Fibroblast of lung (primary cell): Measurements from ENCODE around the gene FDX1. TPM values are rescaled to one million over a fixed set of nuclear protein-coding genes. Genes with fewer than 3 reads are reported as not detected.

Source experiments
- DNase-seq, 2 donors: peaks; one replicate each; pipeline versions ENCODE4 v3.0.0 to v3.0.0-alpha.2; 2010; ENCODE audit warnings: low read depth in 2 of 2
- H2AFZ ChIP-seq: 2 replicates; pipeline ENCODE4 v1.5.1; 2012; ENCODE audit warnings: low read length, control low read depth, inconsistent platforms
- H3K27ac ChIP-seq: 2 replicates; pipeline ENCODE4 v1.5.1; 2011; ENCODE audit warnings: low read length, control low read depth; ENCODE audit not compliant: insufficient read depth
- H3K27me3 ChIP-seq: 2 replicates; pipeline ENCODE4 v1.5.1; 2011; ENCODE audit warnings: mild to moderate bottlenecking, low read length; ENCODE audit not compliant: control insufficient read depth, insufficient read depth
- H3K36me3 ChIP-seq: 2 replicates; pipeline ENCODE4 v1.5.1; 2011; ENCODE audit warnings: low read length; ENCODE audit not compliant: control insufficient read depth, insufficient read depth
- H3K4me1 ChIP-seq: 2 replicates; pipeline ENCODE4 v1.5.1; 2011; ENCODE audit warnings: low read length; ENCODE audit not compliant: control insufficient read depth, insufficient read depth; ENCODE audit errors: extremely low read depth
- H3K4me2 ChIP-seq: 2 replicates; pipeline ENCODE4 v1.5.1; 2011; ENCODE audit warnings: low read length, control low read depth; ENCODE audit not compliant: insufficient read depth; ENCODE audit errors: extremely low read depth
- H3K4me3 ChIP-seq, 4 experiments: fragments of 200-600 bp in 1 of 4; sonication (generic) in 1 of 4; replicated peaks in 1 of 4; 2 replicates each; pipeline ENCODE4 v1.5.1; 2011 to 2016; ENCODE audit warnings: low read length in 4 of 4, low read depth in 3 of 4, mild to moderate bottlenecking in 3 of 4, control low read depth in 2 of 4, inconsistent platforms in 1 of 4, mixed read lengths in 1 of 4; ENCODE audit not compliant: insufficient read depth in 1 of 4; ENCODE audit errors: control extremely low read depth in 1 of 4
- H3K79me2 ChIP-seq: 2 replicates; pipeline ENCODE4 v1.5.1; 2012; ENCODE audit warnings: mild to moderate bottlenecking, low read length, inconsistent platforms; ENCODE audit not compliant: control insufficient read depth, insufficient read depth
- H3K9ac ChIP-seq: 2 replicates; pipeline ENCODE4 v1.5.1; 2011; ENCODE audit warnings: mild to moderate bottlenecking, low read length, control low read depth; ENCODE audit not compliant: insufficient read depth
- H3K9me3 ChIP-seq: 2 replicates; pipeline ENCODE4 v1.5.1; 2012; ENCODE audit warnings: low read depth, low read length; ENCODE audit not compliant: control insufficient read depth, insufficient read depth
- H4K20me1 ChIP-seq: 2 replicates; pipeline ENCODE4 v1.5.1; 2011; ENCODE audit warnings: low read length; ENCODE audit not compliant: control insufficient read depth, insufficient read depth; ENCODE audit errors: extremely low read depth
- CTCF ChIP-seq, 2 donors: IDR thresholded peaks in 1 of 2; conservative IDR thresholded peaks in 1 of 2; 1 replicate in 1 of 2; 2 replicates in 1 of 2; pipeline ENCODE4 v1.5.1; 2011 to 2012; ENCODE audit warnings: low read length in 2 of 2, control low read depth in 1 of 2, inconsistent platforms in 1 of 2, low read depth in 1 of 2, mild to moderate bottlenecking in 1 of 2
- EZH2 ChIP-seq: IDR thresholded peaks from 2 replicates; pipeline ENCODE4 v1.5.1; 2012; ENCODE audit warnings: low read length, control low read depth, mild to moderate bottlenecking; ENCODE audit errors: missing control alignments
- polyA plus RNA-seq, 2 donors: library from polyadenylated mRNA; depleted of rRNA in 1 of 2; stranded (reverse) in 1 of 2; unstranded in 1 of 2; fragments of >200 nt; gene quantifications; 2 replicates each; pipeline ENCODE4 v1.2.1, GENCODE V29; 2011 to 2012; ENCODE audit warnings: missing spikeins in 1 of 2
- total RNA-seq: library from RNA; depleted of rRNA; stranded (reverse); fragments of >200 nt; gene quantifications from 2 replicates; pipeline ENCODE4 v1.2.1, GENCODE V29; 2014

The FDX1 gene
- total and polyA plus RNA-seq, 2 donors (not counting 1 experiment from before 2014, with no cell fraction given): 8.3 to 11.4 TPM

GRCh38 chr11:110479108-110480101 lies 49.7 kb downstream of the FDX1 start:
- Histone ChIP-seq H3K4me2 (peak overlapping the region; percentile 48), H3K4me3 (no peak overlapping the region), H3K9me3 (no peaks in the 10 kb centered on the region), H3K27ac (no peak overlapping the region), H4K20me1 (no peaks in the 10 kb centered on the region), H2AFZ (peak overlapping the region; percentile 14), H3K36me3 (no peaks in the 10 kb centered on the region), H3K27me3 (no peaks in the 10 kb centered on the region), H3K9ac (no peak overlapping the region), H3K4me1 (no peaks in the 10 kb centered on the region), H3K79me2 (no peaks in the 10 kb centered on the region)
- peak; percentile 48 to 84 for DNase-seq
- TF ChIP-seq CTCF (conservative IDR thresholded peaks at IDR 0.05 in 1 of 2, IDR thresholded peaks at IDR 0.05 in 1 of 2; ENCODE audit: low read depth in 1 of 2, low read length in 2 of 2) (no peak), EZH2 (no peak)

- H3K4me2 ChIP-seq: no peak overlapping the region
- H3K9ac ChIP-seq: no peak overlapping the region
- H3K4me1 ChIP-seq: no peaks in the 10 kb centered on the region
- no peaks in the 10 kb centered on the region for H3K27me3 ChIP-seq
- no peaks in the 10 kb centered on the region for H3K79me2 ChIP-seq
- no peaks in the 10 kb centered on the region for H3K9me3 ChIP-seq
- no peak overlapping the region for H3K4me3 ChIP-seq
- no peak overlapping the region for H3K27ac ChIP-seq
- DNase-seq: no peak
- TF ChIP-seq CTCF (conservative IDR thresholded peaks at IDR 0.05 in 1 of 2, IDR thresholded peaks at IDR 0.05 in 1 of 2; ENCODE audit: low read depth in 1 of 2, low read length in 2 of 2): no peak
- no peak for TF ChIP-seq EZH2
- H3K36me3 ChIP-seq: no peaks in the 10 kb centered on the region
- no peak overlapping the region for H2AFZ ChIP-seq
- no peaks in the 10 kb centered on the region for H4K20me1 ChIP-seq
Observed at GRCh38 chr11:110481523-110481922, 51.8 kb downstream of the FDX1 start.

DNA sequence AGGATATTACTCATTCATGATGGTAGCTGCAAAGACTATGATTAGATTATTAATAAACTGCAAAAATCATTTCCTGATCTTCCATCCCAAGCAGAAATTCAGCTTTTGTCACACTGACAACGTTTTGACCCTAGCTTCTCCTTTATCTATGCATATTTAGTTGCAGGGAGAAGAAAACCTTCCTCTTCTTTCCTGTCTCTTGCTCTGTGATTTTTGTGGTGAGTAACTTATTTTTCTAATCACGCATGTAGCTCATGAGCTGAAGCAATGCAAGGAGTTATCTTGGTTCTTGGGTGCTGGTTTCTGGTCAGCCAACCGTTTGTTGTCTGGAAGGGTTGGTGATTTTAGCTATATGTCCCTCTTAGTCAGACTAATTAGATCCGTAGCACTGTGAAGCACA lies 56.4 kb downstream of the FDX1 start:
- no peak overlapping the region for H3K9ac ChIP-seq
- no peak for DNase-seq
- H3K4me2 ChIP-seq: no peak overlapping the region
- no peak overlapping the region for H3K4me3 ChIP-seq
- no peaks in the 10 kb centered on the region for H3K79me2 ChIP-seq
- H3K27me3 ChIP-seq: no peaks in the 10 kb centered on the region
- no peak overlapping the region for H2AFZ ChIP-seq
- no peaks in the 10 kb centered on the region for H3K4me1 ChIP-seq
- H4K20me1 ChIP-seq: no peaks in the 10 kb centered on the region
- no peaks in the 10 kb centered on the region for H3K36me3 ChIP-seq
- H3K9me3 ChIP-seq: no peaks in the 10 kb centered on the region
- TF ChIP-seq EZH2 (no peak), CTCF (conservative IDR thresholded peaks at IDR 0.05 in 1 of 2, IDR thresholded peaks at IDR 0.05 in 1 of 2; ENCODE audit: low read depth in 1 of 2, low read length in 2 of 2) (no peak)
- no peak overlapping the region for H3K27ac ChIP-seq
